HK-2 (cell line): ENCODE data around the gene NCDN.
"Not testable (repeated sequence)": the region's sequence is repeated elsewhere in the genome, so short reads cannot be mapped to it uniquely, and the experiment has no call there.

ENCODE experiments used
- DNase-seq: peaks from one replicate; pipeline ENCODE4 v3.0.0-alpha.2; 2018; ENCODE audit not compliant: unreplicated experiment

NCDN gene

DNA sequence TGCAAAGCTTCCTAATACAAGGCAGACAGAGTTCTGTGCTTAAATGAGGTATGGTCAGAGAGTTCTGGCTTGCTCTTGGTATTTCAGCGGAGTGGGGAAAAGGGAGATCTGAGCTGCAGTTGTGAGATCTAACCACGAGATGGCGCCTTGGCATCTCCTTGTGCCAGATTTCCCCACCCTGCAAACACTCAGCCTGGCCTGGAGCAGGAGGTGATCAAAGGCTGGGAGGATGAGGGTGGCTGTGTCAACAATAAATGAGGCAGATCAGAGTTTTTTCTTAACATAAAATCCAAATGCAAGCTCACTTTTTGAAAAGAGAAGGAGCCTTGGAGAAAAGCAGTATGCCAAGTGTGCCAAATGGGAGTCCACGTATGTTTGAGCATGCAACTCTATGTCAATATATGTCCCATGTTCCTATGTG is 11.4 kb downstream of the NCDN start:
- peak; percentile 68 for DNase-seq

DNA sequence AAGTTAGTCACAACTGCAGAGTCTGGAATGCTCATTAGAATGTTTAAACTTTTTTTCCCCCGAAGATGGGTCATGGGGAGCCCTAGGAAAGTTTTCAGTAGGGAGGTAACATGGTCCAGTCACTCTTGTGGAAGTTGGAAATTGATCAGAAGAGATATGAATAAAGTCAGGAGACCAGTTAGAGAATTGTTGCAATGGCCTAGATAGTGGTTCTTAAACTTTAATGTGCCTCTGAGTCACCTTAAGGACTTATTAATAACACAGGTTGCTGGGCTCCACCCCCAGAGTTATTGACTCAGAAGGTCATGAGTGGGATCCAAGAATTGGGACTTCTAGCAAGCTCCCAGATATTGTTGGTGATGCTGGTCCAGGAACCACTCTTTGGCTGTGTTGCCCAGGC is 12.3 kb downstream of the NCDN start:
- DNase-seq = no peak

DNA sequence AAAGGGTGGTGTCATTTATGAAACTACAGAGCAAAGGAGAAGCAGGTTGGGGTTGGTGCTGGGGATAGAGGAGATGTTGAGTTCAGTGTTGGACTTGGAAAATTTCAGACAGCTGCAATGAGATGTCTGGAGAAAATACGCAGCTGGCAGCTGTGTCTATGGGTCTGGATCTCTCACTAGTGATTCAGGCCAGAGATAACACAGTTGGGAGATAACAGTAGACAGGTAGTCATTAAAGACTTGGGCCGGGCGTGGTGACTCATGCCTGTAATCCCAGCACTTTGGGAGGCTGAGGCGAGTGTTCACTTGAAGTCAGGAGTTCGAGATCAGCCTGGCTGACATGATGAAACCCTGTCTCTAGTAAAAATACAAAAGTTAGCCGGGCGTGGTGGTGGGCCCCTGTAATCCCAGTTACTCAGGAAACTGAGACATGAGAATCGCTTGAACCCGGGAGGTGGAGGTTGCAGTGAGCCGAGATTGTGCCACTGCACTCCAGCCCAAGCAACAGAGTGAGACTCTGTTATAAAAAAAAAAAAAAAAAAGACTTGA is 13.1 kb downstream of the NCDN start:
- DNase-seq = no peak

DNA sequence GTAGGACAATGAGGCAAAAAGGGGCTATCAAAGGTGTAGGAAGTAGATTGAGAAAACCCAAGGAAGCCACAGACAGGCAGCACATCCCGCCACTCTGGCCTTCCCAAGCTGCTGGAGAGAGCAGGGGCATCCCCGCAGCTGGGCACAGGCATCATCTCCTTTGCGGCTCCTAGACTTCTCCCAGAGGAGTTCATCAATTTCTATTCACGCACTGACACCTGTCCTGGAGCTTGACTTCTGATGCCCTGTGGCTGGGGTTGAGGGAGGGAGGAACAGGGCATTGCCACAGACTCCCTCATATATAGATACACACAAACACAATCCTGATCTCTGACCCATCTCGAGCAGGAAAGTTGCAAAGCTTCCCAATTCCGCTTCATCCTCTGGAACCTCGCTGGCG is 13.7 kb downstream of the NCDN start:
- DNase-seq = no peak

DNA sequence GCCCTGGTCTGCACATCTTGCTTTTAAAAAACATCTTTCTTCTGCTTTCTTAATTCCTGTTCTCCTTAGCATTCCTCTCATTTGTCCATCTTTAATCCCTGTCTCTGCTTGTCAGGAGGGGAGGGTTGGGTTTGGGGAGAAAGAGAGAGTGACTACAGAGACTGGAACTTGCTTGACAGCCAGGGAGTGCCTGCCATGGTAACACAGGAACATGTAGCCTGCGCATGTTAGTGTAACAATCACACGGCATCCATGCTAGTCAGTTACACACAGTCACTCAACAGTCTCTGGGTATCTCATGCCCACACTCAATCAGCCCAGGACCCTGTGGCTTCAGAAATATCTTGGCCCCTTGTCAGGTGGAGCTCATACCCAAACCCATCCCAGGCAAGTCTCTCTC is 14.7 kb downstream of the NCDN start:
- no peak for DNase-seq

DNA sequence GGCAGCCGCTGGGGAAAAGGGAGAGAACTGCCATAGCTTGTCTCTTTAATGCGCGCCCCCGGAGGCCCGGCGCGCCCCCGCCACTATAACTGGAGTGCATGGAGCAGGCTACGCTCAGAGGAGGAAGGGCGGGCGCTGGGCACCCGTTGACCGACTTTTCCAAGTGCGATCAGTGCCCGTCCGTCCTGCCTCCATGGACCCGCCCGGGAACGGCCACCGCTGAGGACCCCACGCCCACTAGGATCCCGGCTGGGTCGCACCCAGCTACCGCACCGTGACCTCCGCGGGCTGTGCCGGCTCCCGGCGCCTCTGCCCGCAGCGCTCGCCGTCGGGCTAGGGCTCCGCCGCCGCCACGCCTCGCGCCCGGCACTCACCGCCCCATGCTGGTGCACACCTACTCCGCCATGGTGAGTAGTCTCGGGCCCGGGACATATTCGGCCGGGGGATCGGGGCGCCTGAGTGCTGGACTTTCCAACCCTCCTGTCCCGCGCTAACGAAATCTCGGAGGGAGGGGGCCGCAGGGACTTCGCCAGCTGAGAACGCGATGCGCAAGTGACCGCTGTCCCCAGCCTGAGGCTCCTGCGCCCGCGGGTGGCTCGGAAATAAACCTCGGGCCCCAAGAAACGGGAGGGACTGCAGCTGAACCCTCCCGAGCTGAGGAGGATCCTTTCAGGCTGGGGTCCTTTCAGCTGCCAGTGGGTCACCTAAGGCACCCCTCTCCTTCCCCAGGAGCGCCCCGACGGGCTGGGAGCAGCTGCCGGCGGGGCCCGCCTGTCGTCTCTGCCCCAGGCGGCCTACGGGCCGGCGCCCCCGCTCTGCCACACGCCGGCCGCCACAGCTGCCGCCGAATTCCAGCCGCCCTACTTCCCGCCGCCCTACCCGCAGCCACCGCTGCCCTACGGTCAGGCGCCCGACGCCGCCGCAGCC is 15.9 kb downstream of the NCDN start, which contains the start of gene TFAP2E:
TFAP2E (plus strand) TSS at position 117 of the 927 bp plus-strand sequence; CDS start at position 381, 264 bp downstream.
- no peak for DNase-seq

DNA sequence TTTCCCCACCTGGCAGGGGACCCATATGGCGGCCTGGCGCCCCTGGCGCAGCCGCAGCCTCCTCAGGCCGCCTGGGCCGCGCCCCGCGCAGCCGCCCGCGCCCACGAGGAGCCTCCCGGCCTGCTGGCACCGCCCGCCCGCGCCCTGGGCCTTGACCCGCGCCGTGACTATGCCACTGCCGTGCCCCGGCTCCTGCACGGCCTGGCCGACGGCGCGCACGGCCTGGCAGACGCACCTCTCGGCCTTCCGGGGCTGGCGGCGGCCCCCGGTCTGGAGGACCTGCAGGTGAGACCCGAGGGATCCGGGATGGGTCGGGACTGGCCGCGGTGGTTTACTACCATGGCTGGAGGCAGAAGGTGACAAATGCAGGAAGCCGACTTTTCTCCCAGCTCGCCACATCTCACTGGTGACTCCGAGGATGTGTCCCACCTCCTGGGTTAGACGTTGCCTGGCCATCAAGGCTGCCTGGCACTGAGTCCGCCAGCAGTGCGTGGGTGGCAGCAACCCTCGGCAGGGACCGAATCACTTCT is 16.6 kb downstream of the NCDN start:
- DNase-seq = no peak

DNA sequence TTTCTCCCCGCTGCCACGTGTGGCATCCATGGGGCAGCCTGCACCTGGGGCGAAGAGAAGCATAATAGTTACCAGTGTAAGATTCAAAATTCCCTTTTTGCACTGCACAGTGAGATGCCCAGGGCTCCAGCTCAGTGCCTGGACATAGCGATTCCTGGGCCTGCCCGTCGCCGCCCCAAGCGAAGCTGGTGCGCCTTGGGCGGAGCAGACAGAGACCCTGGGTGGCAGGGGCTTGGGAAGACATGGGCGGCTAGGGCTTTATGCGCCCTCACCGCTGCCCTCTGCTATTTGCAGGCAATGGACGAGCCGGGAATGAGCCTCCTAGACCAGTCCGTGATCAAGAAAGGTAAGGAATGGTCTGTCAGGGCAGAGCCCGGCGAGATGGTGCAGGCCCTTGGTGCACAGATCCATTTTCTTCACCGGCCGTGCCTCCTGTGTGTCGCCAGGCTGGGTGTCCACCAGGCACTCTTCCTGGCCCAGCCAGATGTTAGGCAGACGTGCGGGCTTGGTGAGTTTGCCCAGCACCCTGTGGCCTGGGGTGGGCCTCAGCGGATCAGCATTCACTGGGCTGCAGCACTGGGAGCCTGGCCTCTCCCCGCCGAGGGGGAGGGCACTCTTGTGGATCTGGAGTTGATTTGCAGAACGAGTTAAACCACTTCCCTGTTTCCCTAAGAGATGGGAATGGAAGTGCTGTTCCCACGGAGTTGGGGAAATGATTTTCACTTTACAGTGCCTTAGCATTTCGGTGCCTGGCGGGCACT is 17.2 kb downstream of the NCDN start:
- DNase-seq = no peak

DNA sequence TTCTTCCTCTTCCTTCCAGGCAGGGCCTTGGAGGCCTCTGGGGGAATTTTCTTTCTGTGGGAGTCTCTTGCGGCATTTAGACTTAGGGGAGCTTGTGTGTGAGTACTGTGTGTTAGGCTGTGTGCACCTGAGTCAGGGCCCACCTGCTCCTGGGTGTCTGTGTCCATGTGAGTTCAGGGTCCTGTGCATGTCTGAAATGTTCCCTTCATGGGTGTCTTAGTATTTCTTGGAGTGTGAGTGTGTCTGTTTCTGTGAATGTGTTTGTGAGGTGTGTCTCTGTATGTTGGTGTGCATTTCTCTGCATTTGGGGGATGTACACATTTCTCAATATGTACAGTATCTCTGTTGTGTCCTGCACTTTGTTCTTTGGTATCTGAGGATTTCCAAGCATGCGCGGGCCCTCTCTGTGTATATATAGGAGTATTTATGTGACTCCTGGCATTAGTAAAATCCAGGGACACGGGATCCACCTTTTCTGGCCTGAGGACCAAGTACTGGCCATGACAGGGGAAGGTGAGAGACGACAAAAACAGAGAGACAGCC is 17.9 kb downstream of the NCDN start:
- DNase-seq = no peak

DNA sequence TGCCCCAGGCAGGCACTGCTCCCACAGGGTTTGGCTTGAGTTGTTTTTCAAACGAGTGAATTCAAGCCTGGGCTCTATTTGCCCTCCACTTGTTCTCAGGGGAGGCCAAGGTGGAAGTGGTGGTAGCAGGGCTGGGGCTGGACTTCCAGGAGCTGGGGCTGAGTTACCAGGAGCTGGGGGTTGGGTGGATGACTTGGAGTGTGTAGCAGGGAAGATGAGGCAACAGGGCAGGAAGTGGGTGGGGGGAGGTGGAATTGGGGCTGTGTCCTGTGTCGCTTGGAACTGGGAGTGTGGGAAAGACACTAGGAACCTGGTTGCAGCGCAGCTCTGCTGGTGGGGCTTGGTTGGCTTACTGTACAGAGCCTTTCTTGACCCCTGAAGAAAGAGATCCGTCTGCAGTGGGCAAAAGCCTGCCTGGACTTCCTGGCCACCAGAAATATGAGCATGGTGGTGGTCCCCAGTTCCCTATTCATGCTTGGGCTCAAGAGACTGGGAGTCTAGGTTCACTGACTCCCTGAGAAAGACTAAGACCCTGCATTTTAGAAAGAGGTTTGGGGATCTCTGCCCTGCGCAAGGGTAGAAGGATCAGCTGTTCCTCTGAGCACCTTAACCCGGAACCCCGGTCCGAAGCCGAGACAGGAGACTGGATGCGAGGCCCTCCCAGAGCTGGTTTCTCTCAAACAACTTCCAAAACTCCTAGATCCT is 18.6 kb downstream of the NCDN start:
- no peak for DNase-seq

DNA sequence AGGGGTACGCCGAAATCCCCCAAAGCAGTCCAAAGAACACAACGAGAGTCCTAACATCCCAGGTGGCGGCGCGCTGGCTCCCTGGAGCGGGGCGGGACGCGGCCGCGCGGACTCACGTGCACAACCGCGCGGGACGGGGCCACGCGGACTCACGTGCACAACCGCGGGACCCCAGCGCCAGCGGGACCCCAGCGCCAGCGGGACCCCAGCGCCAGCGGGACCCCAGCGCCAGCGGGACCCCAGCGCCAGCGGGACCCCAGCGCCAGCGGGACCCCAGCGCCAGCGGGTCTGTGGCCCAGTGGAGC is 19.1 kb downstream of the NCDN start:
- DNase-seq = not testable (repeated sequence)

DNA sequence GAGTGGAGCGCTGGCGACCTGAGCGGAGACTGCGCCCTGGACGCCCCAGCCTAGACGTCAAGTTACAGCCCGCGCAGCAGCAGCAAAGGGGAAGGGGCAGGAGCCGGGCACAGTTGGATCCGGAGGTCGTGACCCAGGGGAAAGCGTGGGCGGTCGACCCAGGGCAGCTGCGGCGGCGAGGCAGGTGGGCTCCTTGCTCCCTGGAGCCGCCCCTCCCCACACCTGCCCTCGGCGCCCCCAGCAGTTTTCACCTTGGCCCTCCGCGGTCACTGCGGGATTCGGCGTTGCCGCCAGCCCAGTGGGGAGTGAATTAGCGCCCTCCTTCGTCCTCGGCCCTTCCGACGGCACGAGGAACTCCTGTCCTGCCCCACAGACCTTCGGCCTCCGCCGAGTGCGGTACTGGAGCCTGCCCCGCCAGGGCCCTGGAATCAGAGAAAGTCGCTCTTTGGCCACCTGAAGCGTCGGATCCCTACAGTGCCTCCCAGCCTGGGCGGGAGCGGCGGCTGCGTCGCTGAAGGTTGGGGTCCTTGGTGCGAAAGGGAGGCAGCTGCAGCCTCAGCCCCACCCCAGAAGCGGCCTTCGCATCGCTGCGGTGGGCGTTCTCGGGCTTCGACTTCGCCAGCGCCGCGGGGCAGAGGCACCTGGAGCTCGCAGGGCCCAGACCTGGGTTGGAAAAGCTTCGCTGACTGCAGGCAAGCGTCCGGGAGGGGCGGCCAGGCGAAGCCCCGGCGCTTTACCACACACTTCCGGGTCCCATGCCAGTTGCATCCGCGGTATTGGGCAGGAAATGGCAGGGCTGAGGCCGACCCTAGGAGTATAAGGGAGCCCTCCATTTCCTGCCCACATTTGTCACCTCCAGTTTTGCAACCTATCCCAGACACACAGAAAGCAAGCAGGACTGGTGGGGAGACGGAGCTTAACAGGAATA is 19.7 kb downstream of the NCDN start:
- no peak for DNase-seq

DNA sequence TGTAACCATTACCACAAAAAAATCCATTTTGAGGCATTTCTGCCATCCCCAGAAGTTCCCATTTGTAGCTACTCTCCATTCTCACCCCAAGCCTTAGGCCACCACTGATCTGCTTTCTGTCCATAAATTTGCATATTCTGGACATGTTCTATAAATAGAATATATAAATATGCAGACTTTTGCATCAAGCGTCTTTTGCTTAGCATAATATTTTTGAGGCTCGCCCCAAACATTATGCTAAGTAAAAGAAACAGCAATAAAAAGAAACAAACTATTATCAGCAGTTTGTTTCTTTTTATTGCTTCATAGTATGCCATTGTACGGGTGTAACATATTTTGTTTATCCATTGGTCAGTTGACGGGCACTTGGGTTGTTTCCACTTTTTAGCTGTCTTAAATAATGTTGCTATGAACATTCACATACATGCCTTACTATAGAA is 23.4 kb downstream of the NCDN start:
- DNase-seq = no peak

DNA sequence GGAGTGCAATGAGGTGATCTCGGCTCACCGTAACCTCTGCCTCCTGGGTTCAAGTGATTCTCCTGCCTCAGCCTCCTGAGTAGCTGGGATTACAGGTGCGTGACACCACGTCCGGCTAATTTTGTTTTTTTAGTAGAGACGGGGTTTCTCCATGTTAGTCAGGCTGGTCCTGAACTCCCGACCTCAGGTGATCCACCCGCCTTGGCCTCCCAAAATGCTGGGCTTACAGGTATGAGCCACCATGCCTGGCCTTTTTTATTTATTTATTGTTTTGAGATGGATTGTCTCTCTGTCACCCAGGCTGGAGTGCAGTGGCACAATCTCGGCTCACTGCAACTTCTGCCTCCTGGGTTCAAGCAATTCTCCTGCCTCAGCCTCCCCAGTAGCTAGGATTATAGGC is 24.0 kb downstream of the NCDN start:
- not testable (repeated sequence) for DNase-seq

DNA sequence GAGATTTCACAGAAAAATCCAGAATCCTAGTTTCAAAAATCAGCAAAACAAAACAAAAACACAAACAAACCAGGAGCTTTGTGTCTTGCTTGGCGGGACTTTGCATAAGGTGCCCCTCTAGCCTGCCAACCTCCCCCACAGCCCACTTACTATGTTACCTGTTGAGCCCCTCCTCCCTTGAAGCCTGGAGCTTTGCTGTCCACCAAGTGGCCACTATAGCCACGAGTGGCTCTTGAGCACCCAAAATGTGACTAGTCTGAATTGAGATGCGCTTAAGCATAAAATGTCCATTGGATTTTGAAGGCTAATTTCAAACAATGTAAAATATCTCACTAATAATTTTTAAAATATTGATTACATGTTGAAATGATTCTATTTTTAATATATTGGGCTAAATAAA is 27.7 kb downstream of the NCDN start:
- DNase-seq = no peak

DNA sequence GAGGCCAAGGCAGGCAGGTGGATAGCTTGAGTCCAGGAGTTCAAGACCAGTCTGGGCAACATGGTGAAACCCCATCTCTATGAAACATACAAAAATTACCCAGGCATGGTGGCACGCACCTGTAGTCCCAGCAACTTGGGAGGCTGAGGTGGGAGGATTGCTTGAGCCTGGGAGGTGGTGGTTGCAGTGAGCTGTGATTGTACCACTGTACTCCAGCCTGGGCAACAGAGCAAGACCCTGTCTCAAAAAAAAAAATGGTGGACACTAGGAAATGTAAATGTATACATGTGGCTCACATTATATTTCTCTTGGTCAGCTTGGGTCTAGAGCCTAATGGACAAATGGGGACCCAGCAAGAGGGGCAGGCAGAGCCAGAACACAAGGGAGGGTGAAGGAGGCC is 28.2 kb downstream of the NCDN start:
- DNase-seq = not testable (repeated sequence)

DNA sequence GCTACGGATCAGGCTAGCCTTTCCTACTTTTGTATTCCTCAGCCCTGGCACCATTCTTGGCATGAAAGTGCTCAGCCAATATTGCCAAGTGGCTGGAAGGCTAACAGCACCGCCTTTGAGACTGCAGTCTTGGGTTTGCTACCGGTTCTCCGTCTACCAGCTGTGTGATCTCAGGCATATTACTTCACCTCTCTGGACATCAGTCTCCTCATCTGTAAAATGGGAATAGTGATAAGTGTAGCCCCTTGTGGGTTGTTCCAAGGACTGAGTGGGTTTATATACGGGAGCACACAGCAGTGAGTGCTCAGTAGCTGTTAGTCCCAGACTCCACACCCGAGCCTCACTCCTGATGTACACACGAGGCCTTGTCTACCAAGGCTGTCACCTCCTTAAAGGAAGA is 29.2 kb downstream of the NCDN start:
- DNase-seq = no peak

DNA sequence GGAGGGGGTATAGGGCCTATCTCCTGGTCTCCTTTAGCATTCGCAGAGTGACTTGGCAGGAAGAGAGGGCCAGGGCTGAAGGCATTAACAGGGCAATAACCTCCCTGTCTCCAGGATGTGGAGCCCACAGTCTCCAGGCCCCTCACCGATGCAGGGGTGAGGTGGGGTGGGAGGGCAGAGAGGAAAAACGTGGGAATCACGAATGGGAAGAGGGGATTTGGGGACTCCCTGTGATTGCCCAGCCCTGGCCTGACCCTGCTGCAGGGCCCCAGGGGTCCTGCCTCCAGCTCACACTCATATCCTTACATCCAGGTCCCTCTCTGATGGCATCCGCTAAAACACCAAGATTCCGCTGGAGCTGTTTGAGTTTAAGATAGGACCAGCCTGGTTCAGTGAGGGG is 30.1 kb downstream of the NCDN start:
- DNase-seq = no peak

DNA sequence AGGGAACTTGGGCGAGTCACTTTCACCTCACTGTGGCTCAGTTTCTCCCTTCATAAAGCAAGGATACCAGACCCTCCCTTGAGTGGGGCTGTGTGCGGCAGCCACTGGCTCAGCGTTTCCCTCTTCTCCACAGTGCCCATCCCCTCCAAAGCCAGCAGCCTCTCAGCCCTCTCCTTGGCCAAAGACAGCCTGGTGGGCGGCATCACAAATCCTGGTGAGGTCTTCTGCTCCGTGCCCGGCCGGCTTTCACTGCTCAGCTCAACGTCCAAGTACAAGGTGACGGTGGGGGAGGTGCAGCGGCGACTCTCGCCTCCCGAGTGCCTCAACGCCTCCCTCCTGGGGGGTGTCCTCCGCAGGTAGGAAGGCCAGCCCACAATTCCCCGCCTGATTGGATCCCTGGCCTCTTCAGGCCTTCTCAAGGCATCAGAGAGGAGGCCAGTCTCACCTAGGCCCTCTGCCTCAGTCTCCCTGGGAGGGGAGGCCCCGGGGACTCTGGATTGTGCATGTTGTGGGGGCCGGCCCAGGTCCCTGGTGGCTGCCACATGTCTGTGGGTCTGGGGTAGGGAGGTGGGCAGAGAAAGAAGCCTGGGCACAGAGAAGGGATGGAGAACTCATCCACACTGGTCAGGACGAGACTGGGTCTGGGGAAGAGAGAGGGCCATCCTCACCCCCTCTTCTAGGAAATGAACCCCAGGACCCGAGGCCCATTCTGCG is 30.8 kb downstream of the NCDN start:
- DNase-seq = no peak
